Activated CD4-positive, alpha-beta T cell treated with anti-CD3 and anti-CD28 coated beads, Interleukin-2, amount 50 U/mL, for 48 hours (primary cell): ENCODE results near the gene ANXA2.
"Not testable (repeated sequence)": the region's sequence is repeated elsewhere in the genome, so short reads cannot be mapped to it uniquely, and the experiment has no call there.

Experiments used
- DNase-seq, 2 experiments: peaks; one replicate each; pipeline ENCODE4 v3.0.0-alpha.2; 2020

The ANXA2 gene

DNA sequence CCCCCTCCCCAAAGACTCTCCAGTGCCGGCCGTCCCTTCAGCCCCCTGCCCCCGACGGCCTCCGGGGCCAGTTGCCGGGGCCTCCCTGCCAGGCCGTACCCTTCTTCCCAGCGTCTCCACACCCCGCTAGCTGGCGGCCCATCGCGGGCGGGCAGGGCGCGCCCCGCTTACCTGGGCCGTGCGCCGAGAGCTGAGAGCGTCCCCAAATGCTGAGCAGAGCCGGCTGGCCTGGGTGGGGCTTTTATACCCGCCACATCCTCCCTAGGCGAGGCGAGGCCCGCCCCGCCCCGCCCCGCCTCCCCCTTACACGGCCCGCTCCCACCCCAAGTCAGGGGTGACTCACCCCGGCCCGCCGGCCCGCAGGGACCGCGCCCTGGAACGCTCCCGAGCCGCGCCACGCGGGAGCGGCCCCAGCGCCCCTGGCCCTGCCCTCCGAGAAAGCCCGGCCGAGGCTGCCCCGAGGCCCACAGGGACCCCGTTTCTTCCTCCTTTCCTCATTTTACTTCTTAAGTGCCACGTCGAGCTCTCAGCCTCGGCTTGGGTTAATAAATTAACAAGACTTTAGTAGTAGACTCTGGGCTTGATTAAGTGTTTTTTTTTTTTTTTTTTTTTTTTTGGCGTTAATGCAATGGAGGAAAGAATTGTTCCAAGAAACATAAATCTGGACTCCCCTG is at the start of gene ANXA2:
Gene ANXA2, minus strand, starts transcription at position 215 of the 674 bp plus-strand sequence. CDS start 11,911 bp downstream, outside the sequence.
- peak; percentile 80 to 83 for DNase-seq

DNA sequence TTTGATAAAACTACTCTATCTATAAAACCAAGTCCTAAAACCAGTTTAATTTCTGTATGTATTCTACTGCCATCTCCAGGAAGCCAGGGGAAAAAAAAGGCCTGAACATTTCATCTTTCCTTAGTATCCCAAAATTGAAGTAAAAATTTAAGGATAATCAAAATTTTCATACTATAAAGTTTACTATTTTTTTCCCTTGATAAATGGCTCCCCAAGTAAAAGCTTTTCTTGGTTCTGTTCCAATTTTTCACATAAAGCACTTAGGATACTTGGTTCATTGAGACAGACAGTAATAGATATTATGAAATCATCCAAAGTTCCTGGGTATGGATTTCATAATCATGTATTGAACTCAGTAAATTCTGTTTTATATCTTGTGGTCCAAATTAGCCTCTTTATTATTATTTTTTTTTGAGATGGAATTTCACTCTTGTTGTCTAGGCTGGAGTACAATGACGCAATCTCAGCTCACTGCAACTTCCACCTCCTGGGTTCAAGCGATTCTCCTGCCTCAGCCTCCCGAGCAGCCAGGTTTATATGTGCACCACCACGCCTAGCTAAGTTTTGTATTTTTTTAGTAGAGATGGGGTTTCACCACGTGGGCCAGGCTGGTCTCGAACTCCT is 46.6 kb upstream of the ANXA2 start:
- DNase-seq, result no peak

DNA sequence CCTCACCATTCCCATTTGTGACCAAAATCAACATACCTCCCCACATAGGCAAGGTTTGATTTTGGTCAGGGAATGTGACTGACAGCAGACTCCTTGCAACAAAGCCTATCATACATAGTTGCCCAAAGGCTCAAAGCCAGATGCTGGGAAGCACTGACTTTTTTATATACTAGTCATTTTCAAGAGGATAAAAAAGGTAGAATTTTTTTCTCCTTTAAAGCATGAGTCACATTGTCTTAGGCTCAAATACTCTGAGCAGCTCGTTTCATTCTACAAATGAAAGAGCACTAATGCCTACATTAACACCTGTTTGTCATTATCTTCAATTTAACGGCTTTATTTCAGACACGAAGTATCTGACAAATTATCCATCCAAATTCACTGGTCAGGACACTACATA is 45.0 kb upstream of the ANXA2 start:
- DNase-seq, result no peak

DNA sequence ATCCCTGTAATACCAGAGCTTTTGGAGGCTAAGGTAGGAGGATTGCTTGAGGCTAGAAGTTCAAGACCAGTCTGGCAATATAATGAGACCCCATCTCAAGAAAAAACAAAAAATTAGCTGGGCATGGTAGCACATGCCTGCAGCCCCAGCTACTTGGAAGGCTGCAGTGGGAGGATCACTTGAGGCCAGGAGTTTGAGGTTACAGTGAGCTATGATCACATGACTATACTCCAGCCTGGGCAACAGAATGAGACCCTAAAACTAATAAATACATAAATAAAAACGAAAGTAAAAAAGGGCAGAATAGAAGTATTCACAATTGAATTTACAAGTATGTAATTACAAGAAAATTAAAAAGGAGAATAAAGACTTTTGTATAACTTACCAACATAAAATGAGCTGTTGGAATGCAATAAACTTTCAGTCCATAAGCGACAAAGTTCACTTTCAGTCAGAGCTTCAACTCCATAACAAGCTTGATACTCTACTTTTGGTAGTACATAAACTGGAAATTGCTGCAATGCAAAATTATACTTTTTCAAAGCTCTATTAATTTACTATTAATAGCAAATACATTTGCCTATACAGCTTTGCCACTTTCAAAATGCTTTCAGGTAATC is 44.4 kb upstream of the ANXA2 start:
- no peak for DNase-seq

DNA sequence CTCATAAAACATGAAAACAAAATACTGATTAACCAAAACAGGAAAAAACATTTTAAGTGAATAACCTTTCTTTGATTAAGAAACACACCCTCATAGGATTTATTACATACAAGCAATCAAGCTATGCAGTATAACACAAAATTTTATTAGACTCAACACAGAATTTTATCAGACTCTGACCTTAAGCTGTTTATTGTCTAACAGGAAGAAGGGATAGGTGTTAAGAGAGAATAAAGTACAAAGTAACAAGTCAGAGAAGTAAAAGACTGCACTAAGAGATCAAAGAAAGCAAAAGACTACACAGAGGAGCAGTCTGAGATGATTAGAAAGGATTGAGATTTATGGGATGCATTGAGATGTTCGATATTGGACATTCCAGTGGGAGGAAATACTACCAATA is 43.5 kb upstream of the ANXA2 start:
- DNase-seq, result no peak

DNA sequence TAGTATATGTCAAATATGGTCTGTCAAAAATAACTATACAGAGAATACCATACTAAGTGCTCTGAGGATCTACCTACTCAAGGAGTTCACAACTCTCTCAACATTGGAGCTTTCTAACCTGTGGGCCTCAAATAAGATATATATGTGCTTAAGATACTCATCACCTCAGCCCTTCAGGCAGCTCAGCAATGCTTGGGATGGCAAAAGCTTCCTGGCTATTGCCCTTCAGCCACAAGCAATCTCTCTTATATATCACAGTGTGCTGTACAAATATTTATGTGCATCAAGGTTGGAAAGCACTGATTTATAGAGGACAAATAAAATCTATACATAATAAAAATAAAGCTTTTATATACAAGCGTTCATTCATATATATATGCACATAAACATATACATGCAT is 40.9 kb upstream of the ANXA2 start:
- no peak for DNase-seq

DNA sequence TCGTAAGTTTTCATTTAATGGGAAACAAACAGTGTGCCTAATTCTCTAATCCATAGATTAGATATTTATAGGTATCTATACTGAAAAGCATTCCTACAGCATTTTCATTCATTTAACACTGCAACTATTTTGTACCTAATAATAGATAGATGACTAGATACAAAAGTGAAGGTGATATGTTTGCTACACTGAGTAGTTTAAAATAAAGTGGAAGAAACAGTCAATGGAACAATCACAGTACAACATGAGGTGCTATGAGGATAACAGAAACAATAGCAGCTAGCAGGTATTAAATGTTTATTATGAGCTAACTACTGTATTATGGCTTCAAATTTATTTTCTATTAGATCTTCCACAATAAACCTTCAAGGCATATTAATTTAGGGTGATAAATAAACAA is 31.1 kb upstream of the ANXA2 start:
- DNase-seq, result no peak

DNA sequence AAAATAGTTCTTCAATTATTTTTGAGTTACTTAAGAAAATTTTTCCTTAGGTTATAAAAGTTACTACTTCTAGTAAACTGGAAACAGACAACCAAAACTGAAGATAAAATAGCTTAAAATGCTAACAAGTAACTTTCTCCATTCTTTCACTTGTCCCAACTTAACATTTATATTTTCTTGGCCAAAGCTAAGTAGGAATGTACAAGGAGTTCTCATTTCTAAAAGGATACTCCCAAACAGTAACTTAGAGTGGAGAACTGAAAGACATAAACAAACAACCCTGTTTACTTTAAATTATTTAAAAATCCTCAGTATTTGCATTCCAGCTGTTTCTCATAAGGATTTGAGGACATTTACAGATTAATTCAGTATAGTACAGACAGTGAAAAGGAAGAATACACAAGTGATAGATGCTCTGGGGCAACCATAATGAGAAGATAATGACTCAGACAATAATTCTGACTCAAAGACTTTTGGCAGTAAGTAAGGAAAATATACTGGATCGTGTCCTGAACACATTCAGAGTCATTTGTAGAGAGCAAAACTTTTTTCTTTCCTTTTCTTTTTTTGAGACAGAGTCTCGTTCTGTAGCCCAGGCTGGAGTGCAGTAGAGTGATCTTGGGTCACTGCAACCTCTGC is 29.2 kb upstream of the ANXA2 start:
- DNase-seq, result no peak

DNA sequence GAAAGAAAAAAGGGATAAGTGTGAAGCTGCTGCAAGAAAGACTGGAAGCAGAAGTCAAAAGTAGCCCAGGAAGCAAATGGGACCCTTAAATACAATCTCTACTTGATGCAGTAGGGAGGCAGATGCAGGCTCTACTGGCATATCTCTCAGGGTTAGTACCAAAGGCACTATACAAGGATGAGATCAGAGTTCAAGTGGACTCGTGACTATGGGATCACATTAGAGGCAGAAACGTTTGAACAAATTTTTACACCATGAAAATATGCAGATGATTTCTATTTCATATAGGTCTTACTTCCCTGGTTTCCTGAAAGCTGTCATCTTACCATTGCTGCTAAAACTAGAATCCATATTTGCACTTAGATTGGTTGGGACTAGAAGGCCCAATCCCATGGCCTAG is 27.7 kb upstream of the ANXA2 start:
- DNase-seq, result no peak

DNA sequence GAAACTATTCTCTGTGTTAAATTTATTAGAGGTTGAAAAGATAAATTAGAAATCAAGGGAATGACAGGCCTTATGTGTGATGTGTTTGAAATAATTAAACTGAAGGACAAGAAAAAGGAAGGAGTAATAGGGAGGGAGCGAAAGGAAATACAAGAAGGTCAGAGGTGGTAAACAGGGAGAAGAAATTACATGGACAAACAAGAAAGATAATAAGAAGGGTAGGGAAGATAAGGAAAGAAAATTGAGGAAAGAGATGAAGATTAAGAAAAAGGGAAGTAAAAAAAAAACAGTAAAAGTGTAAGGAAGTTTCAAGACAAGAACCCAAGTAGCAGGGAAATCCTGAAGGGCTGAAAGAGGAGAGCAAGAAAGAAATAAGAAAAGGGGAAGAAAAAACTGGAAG is 26.2 kb upstream of the ANXA2 start:
- DNase-seq, result no peak

DNA sequence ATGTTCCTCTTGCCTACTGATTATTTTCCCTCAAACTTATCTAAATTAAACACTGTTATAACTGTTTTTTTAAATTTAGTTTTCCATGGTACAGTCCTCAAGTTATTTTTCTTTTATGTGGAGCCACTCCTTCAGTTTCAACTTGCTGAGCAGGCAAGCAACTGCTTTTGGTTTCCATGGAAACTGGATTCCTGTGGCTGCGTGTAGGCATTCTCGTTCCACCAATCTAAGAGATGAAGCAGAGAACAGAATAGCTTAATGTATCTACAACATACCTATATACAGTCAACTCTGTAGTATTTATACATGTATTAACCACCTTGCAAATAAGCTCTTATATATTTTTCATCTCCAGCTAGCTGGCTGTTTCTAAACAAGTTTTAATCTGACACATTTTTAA is 25.8 kb upstream of the ANXA2 start:
- DNase-seq, result no peak

DNA sequence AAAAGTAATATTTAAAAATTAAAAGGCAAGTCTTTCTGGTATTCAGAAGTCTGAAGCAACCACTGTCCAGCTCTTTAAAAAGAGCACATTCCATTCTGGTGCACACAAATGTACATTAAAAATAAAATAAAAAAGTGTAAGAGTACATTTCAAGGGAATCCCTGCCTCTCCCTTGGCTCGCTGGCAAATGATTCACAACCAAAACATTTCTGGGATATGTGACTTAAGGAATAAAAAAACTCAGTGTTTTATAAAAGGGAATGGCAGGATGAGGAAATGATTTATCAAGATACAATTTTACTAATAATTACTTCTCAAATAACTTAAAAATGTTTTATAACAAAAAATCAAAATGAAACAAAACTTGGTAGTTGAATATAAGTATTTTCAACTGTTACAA is 23.8 kb upstream of the ANXA2 start:
- no peak for DNase-seq

DNA sequence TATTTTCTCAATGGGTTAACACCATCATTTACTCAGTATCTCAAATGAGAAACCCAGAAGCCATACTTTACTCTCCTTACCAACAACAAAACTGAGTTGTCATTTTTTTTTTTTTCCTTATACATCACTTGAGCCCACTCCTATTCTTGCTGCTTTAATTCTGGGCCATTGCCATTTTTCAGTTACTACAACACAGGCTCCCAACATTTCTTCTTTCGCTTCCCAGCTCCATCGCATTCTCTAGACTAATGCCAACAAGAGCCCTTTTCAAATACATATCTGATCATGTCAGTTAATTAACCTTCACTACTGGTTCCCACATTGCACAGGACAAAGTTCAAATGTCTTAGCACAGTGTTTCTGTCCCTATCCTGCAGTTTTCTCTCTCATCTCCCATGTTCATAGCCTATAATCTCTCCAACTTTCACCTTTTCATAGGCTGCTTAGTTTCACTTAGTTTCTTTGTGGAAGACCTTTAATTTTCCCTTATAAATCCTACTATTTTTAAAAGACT is 22.5 kb upstream of the ANXA2 start:
- DNase-seq, result no peak

DNA sequence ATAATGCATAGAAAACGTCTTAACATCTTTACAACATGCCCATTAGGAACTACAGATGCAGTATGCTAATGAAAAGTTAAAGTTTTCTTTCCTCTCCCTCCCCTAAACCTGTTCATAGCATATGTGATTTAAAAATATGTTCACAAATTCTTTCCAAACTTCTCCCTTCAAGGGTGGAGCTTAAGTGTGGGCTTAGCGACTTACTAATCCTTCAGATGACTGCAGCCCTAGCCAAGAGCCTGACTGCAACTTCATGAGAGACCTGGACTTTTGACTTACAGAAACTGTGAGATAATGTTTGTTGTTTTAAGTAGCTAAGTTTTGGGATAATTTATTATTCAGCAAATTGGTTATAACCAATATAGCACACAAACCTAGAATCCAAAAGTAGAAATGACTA is 22.0 kb upstream of the ANXA2 start:
- DNase-seq, result no peak

DNA sequence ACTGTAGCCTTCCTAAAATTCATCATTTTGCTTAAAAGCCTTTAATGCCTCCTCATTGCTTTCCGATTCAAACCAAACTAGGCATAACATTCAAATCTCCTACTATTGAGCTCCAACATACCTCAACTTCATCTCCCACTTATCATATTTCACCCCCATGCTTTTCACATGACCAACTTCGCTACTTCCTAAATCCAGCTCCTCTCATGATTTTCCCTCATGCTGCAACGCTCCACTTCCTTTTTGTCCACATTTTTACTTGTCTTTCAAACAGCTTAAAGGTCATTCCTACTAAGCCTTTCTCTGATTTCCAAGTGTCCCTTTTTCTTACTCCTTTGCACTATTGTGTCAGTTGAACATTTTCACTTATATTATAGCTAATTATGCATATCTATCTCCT is 20.3 kb upstream of the ANXA2 start:
- no peak for DNase-seq

DNA sequence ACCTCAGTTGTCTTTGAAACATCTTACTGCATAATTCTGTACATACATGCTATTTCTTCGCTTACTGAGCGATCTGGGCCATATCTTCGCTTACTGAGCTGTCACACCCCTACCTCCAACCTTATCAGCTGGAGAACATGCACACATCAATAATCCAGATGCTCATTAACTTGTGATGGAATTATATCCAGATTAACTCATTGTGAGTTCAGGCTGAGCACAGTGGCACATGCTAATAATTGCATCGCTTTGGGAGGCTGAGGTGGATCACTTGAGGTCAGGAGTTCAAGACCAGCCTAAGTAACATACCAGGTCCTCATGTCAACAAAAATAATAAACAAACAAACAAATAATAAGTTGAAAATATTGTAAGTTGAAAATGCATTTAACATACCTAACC is 19.3 kb upstream of the ANXA2 start:
- no peak for DNase-seq

DNA sequence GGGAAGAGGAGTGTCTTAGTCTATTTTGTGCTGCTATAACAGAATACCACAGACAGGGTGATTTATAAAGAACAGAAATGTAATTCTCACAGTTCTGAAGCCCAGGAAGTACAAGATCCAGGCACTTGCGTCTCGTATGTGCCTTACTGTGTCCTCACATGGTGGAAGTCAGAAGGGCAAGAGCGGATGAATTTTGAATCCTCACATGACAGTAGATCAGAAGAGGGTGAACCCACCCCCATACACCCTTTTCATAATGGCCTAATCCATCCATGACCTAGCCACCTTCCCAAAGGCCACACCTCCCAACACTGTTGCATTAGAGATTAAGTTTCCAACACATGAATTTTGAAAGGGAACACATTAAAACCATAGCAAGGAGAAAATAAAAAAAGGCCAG is 18.7 kb upstream of the ANXA2 start:
- DNase-seq, result no peak

DNA sequence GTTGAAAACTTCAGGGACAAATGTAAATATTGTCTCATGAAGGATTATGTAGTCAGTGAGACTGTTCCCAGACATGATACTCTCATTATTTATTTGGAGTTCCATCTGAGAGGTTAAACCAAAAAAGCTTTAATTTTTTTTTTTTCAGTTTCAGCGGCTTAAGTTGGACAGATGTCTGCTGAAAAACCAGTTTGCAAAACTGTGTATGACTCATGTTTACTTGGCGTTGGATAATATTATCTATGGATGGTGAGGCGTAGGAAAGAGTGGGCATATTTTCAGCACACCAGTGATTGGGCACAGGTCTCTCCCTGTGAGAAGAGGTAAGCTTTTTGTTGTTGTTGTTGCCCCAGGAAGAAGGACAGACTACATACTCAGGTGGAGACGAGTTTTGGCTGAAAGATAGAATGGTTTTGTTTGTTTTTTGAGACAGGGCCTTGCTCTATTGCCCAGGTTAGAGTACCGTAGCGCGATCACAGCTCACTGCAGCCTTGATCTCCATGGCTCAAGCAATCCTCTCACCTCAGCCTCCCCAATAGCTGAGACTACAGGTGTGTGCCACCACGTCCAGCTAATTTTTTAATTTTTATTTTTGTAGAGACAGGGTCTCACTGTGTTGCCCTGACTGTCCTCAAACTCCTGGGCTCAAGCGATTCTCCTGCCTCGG is 16.4 kb upstream of the ANXA2 start:
- no peak for DNase-seq

DNA sequence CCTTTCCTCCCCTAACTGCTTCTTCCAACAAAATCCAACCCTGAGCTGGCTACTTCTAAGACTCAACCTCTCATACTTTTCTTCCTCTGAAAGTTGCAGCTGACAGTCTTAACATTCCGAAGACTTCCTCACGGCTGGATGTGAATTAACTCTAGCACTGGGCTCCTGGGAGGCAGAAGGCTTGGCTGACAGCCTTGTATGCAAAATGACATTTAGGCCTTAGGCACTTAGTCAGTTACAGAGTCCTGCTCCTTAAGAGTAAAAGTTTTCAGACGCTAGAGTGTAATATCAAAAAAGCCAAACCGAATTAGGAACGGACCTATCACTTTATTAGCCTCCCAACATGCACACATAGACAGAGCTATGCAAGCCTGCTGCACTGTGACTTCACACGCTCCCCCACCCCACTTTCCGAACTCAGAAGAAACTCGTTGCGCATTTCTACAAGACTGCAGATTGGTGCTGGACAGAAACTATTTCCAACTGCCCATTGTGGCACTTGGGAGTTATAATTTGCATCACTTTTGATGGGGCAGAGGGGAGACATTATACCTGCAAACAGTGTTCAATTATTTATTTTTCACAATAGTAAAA is 15.5 kb upstream of the ANXA2 start:
- no peak for DNase-seq

DNA sequence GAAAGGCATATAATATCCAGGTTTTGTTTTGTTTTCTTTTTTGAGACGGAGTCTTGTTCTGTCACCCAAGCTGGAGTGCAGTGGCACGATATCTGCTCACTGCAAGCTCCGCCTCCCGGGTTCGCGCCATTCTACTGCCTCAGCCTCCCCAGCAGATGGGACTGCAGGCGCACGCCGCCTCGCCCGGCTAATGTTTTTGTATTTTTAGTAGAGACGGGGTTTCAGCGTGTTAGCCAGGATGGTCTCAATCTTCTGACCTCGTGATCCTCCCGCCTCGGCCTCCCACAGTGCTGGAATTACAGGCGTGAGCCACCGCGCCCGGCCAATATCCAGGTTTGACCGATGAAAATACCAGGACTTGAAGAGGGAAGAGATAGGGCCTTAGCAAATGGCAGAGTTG is 15.0 kb upstream of the ANXA2 start:
- DNase-seq, result not testable (repeated sequence)

DNA sequence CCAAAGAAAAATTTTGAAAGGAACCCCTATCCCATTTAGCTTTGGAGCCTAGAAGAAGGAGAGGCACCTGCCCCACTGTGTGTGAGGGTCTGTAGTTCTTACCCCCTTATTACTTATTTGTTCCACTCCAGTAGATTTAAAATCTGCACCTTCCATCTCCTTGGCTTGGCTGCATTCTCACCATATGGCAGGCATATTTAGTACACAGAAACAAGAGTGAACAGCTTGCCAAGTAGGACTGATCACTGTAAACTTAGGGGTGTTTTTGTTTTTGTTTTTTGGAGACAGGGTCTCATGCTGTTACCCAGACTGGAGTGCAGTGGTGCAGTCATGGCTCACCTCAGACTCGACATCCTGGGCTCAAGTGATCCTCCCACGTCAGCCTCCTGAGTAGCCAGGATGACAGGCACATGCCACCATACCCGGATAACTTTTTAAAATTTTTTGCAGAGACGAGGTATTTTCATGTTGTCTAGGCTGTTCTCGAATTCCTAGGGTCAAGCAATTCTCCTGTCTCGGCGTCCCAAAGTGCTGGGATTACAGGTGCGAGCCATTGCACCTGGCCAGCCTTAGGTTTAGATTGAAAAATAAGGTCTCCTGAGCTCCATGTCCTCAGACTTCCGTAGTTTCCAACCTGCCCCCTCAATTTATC is 14.1 kb upstream of the ANXA2 start:
- DNase-seq, result no peak

DNA sequence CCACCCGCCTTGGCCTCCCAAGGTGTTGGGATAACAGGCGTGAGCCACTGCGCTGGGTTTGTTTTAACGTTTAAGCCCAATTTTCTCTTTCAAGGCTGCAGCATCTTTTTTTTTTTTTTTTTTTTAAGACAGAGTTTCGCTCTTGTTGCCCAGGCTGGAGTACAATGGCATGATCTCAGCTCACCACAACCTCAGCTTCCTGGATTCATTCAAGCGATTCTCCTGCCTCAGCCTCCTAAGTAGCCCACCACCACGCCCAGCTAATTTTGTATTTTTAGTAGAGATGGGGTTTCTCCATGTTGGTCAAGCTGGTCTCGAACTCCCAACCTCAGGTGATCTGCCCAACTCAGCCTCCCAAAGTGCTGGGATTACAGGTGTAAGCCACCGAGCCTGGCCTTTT is 12.6 kb upstream of the ANXA2 start:
- not testable (repeated sequence) for DNase-seq
